HepG2 (cell line): ENCODE data around the gene VSIG10L2. TPM values are rescaled to one million over a fixed set of nuclear protein-coding genes. Genes with fewer than 3 reads are reported as not detected.
A peak's percentile ranks its signal among the peaks of the same experiment; 100 is the strongest.

ENCODE experiments used
- CENPX ChIP-seq: sonication (generic); formaldehyde crosslinking; IDR thresholded peaks from 2 replicates; pipeline ENCODE4 v1.9.0; 2021; ENCODE audit warnings: mild to moderate bottlenecking, missing genetic modification reagents, moderate library complexity
- CREBL2 ChIP-seq: sonication (generic); formaldehyde crosslinking; IDR thresholded peaks from 2 replicates; pipeline ENCODE4 v1.8.1; 2023; ENCODE audit warnings: missing genetic modification reagents, mild to moderate bottlenecking, borderline replicate concordance
- HCFC1 ChIP-seq: fragments of 150-350 bp; IDR thresholded peaks from 2 replicates; pipeline ENCODE4 v1.6.1; 2014; ENCODE audit warnings: low read depth, low read length
- HOXD1 ChIP-seq: sonication (generic); formaldehyde crosslinking; IDR thresholded peaks from 2 replicates; pipeline ENCODE4 v1.5.0; 2020; ENCODE audit warnings: missing genetic modification reagents
- KLF12 ChIP-seq: sonication (generic); formaldehyde crosslinking; IDR thresholded peaks from 2 replicates; pipeline ENCODE4 v1.4.0; 2020; ENCODE audit warnings: missing genetic modification reagents, borderline replicate concordance
- LBX2 ChIP-seq: sonication (generic); formaldehyde crosslinking; IDR thresholded peaks from 2 replicates; pipeline ENCODE4 v1.5.0; 2020; ENCODE audit warnings: missing genetic modification reagents, mild to moderate bottlenecking, borderline replicate concordance
- NFYC ChIP-seq: IDR thresholded peaks from 2 replicates; pipeline ENCODE4 v1.6.1; 2016; ENCODE audit warnings: missing genetic modification reagents, missing compliant biosample characterization
- PLRG1 ChIP-seq: fragments of 450-650 bp; conservative IDR thresholded peaks from 2 replicates; pipeline ENCODE4 v1.6.1; 2016
- TOPORS ChIP-seq: sonication (generic); formaldehyde crosslinking; IDR thresholded peaks from 2 replicates; pipeline ENCODE4 v1.8.0; 2023; ENCODE audit warnings: mild to moderate bottlenecking, missing genetic modification reagents
- ZMYM4 ChIP-seq: sonication (generic); formaldehyde crosslinking; IDR thresholded peaks from 2 replicates; pipeline ENCODE4 v1.8.1; 2023; ENCODE audit warnings: mild to moderate bottlenecking, missing genetic modification reagents
- ZNF282 ChIP-seq: fragments of 450-650 bp; IDR thresholded peaks from 2 replicates; pipeline ENCODE4 v1.6.1; 2018; ENCODE audit not compliant: partially characterized antibody
- ZNF337 ChIP-seq: sonication (generic); formaldehyde crosslinking; IDR thresholded peaks from 2 replicates; pipeline ENCODE4 v1.5.1; 2020; ENCODE audit warnings: missing genetic modification reagents, low read depth, mild to moderate bottlenecking, borderline replicate concordance
- ZNF513 ChIP-seq: sonication (generic); formaldehyde crosslinking; conservative IDR thresholded peaks from 2 replicates; pipeline ENCODE4 v1.5.0; 2020; ENCODE audit warnings: missing genetic modification reagents
- ZNF557 ChIP-seq: sonication (generic); formaldehyde crosslinking; IDR thresholded peaks from 2 replicates; pipeline ENCODE4 v1.4.0; 2020; ENCODE audit warnings: missing genetic modification reagents
- ZNF644 ChIP-seq: IDR thresholded peaks from 2 replicates; pipeline ENCODE4 v1.6.1; 2016; ENCODE audit warnings: low read depth
- ZNF776 ChIP-seq: sonication (generic); formaldehyde crosslinking; IDR thresholded peaks from 2 replicates; pipeline ENCODE4 v1.4.0; 2020; ENCODE audit warnings: mild to moderate bottlenecking, missing genetic modification reagents
- ZSCAN30 ChIP-seq: sonication (generic); formaldehyde crosslinking; IDR thresholded peaks from 2 replicates; pipeline ENCODE4 v1.5.0; 2020; ENCODE audit warnings: mild to moderate bottlenecking, missing genetic modification reagents
- polyA plus RNA-seq, 8 experiments: library from polyadenylated mRNA; depleted of rRNA in 3 of 8; stranded (reverse) in 7 of 8; unstranded in 1 of 8; fragments of >200 nt; fragmentation: Illumina TruSeq in 4 of 8; extraction: Trizol in 4 of 8; gene quantifications; 2 replicates each; pipeline versions ENCODE4 v1.2.1 to v1.2.3, GENCODE V29; 2011 to 2016; ENCODE audit warnings: low read depth in 4 of 8, missing spikeins in 1 of 8, mixed read lengths in 1 of 8; ENCODE audit not compliant: insufficient read depth in 1 of 8
- total RNA-seq, 5 experiments: library from RNA; depleted of rRNA; stranded (reverse); fragments of >200 nt; fragmentation: Illumina TruSeq; extraction: Trizol; gene quantifications; 2 replicates each; pipeline ENCODE4 v1.2.3, GENCODE V29; 2016; ENCODE audit warnings: low read depth in 1 of 5
- TF ChIP-seq, protein P1 (sequence below): sonication (generic); formaldehyde crosslinking; IDR thresholded peaks from 2 replicates; pipeline ENCODE4 v1.4.0; 2020; ENCODE audit warnings: missing genetic modification reagents
- TF ChIP-seq, protein P2 (sequence below): sonication (generic); formaldehyde crosslinking; IDR thresholded peaks from 2 replicates; pipeline ENCODE4 v1.5.1; 2020; ENCODE audit warnings: mild to moderate bottlenecking, missing genetic modification reagents
- TF ChIP-seq, protein P3 (sequence below): sonication (generic); formaldehyde crosslinking; IDR thresholded peaks from 2 replicates; pipeline ENCODE4 v1.8.1; 2023; ENCODE audit warnings: mild to moderate bottlenecking, moderate library complexity, missing genetic modification reagents

Gene VSIG10L2
- total and polyA plus RNA-seq, 2 of the 13 experiments (the other 11 are each of a cell fraction or from before 2014, with no cell fraction given) = 0.21 TPM; not detected in 1

DNA sequence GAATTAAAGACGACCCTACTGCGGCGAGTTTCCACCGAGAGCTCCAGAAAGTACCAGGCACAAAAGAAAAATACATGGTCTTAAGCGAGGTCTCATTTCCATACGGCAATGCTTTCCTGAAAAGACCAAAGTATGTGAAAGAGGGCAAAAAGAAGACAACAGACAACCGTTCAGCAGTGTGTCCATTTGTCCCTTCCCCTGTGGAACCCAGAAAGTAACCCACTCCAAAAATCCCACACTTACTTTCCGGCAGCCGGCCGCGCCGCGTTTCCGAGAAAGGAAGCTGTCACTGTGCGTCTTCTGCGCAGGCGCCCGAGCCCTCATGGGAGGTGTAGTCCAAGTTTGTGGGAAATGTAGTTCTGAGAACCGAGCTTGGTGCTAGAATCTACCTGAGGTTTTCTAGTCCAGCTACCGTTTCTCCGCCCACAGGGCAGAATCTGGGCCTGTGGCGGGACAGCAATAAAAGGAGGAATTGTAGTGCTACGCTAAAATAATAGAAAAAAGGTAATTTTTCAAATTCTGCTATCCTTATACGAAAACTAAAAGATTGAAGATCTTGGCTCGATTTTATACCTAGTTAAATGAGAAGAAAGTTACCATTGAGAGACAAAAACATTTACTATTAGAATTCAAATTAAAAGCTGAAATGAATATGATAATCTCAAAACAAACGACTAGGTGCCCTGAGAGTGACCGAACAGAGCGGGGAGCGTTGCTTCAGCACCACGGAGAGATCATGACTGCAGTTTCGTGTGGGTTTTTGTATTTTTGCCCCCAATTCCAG, 42.7 kb upstream of the VSIG10L2 start, which contains the start of gene PUS3 (continued):
- TF ChIP-seq, protein P1, sequence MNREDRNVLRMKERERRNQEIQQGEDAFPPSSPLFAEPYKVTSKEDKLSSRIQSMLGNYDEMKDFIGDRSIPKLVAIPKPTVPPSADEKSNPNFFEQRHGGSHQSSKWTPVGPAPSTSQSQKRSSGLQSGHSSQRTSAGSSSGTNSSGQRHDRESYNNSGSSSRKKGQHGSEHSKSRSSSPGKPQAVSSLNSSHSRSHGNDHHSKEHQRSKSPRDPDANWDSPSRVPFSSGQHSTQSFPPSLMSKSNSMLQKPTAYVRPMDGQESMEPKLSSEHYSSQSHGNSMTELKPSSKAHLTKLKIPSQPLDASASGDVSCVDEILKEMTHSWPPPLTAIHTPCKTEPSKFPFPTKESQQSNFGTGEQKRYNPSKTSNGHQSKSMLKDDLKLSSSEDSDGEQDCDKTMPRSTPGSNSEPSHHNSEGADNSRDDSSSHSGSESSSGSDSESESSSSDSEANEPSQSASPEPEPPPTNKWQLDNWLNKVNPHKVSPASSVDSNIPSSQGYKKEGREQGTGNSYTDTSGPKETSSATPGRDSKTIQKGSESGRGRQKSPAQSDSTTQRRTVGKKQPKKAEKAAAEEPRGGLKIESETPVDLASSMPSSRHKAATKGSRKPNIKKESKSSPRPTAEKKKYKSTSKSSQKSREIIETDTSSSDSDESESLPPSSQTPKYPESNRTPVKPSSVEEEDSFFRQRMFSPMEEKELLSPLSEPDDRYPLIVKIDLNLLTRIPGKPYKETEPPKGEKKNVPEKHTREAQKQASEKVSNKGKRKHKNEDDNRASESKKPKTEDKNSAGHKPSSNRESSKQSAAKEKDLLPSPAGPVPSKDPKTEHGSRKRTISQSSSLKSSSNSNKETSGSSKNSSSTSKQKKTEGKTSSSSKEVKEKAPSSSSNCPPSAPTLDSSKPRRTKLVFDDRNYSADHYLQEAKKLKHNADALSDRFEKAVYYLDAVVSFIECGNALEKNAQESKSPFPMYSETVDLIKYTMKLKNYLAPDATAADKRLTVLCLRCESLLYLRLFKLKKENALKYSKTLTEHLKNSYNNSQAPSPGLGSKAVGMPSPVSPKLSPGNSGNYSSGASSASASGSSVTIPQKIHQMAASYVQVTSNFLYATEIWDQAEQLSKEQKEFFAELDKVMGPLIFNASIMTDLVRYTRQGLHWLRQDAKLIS (CRISPR knock-in tag) = no peak
- 0 out of 2 replicates have a peak, but pooled peaks have one; percentile 38 for TF ChIP-seq ZNF513 (CRISPR knock-in tag)
- TF ChIP-seq HOXD1 (CRISPR knock-in tag) = no peak
- no peak for TF ChIP-seq LBX2 (CRISPR knock-in tag)
- TF ChIP-seq ZNF776 (CRISPR knock-in tag) = no peak
- no peak for TF ChIP-seq ZNF337 (CRISPR knock-in tag)
- TF ChIP-seq PLRG1 = no peak
- TF ChIP-seq, protein P2, sequence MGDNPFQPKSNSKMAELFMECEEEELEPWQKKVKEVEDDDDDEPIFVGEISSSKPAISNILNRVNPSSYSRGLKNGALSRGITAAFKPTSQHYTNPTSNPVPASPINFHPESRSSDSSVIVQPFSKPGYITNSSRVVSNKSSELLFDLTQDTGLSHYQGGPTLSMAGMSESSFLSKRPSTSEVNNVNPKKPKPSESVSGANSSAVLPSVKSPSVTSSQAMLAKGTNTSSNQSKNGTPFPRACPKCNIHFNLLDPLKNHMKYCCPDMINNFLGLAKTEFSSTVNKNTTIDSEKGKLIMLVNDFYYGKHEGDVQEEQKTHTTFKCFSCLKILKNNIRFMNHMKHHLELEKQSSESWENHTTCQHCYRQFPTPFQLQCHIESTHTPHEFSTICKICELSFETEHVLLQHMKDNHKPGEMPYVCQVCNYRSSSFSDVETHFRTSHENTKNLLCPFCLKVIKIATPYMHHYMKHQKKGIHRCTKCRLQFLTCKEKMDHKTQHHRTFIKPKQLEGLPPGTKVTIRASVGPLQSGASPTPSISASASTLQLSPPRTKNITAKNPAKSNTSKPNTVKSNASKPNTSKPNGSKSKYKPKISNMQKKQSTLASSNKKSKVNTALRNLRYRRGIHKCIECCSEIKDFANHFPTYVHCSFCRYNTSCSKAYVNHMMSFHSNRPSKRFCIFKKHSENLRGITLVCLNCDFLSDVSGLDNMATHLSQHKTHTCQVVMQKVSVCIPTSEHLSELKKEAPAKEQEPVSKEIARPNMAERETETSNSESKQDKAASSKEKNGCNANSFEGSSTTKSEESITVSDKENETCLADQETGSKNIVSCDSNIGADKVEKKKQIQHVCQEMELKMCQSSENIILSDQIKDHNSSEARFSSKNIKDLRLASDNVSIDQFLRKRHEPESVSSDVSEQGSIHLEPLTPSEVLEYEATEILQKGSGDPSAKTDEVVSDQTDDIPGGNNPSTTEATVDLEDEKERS = no peak
- TF ChIP-seq HCFC1 = peak; percentile 82
- no peak for TF ChIP-seq CENPX (CRISPR knock-in tag)
- no peak for TF ChIP-seq ZNF557 (CRISPR knock-in tag)
- TF ChIP-seq, protein P3, sequence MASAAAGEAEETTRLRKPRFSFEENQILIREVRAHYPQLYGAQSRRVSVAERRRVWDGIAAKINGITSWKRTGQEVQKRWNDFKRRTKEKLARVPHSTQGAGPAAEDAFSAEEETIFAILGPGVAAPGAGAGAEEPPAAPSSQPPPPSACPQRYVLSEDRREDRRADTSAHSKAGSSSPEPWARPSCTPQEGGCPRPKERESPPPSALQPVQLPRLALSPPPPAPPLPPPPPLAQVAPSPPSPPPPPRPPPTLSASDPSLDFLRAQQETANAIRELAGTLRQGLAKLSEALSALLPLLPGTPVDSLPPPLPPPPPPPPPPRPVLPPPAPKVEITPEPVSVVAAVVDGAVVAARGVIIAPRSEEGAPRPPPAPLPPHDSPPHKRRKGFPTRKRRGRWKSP = no peak; the same call in 1 of the 2 replicates
- no peak for TF ChIP-seq NFYC
- TF ChIP-seq ZNF644 (CRISPR knock-in tag) = no peak
- TF ChIP-seq ZNF282 = no peak
- TF ChIP-seq TOPORS (CRISPR knock-in tag) = no peak
- TF ChIP-seq KLF12 = 0 out of 2 replicates have a peak, but pooled peaks have one; percentile 48
- no peak for TF ChIP-seq ZSCAN30 (CRISPR knock-in tag)
- TF ChIP-seq ZMYM4 (CRISPR knock-in tag) = no peak
- no peak for TF ChIP-seq CREBL2
